CMK (cell line): ENCODE results near the gene PPP4R4.
"Not testable (repeated sequence)": the region's sequence is repeated elsewhere in the genome, so short reads cannot be mapped to it uniquely, and the experiment has no call there.

ENCODE experiments used
- DNase-seq: peaks from one replicate; pipeline ENCODE4 v3.0.0-alpha.2; 2010; ENCODE audit warnings: low read depth

PPP4R4 gene

GRCh38 chr14:94278731-94279130 is 104.6 kb downstream of the PPP4R4 start:
- no peak for DNase-seq

GRCh38 chr14:94282991-94283723 is 109.0 kb downstream of the PPP4R4 start:
- no peak for DNase-seq

GRCh38 chr14:94284221-94284620 is 110.1 kb downstream of the PPP4R4 start:
- DNase-seq = no peak

GRCh38 chr14:94285158-94285557 is 111.0 kb downstream of the PPP4R4 start:
- DNase-seq = no peak

- no peak for DNase-seq
Measured at GRCh38 chr14:94288610-94289465, 114.7 kb downstream of the PPP4R4 start.

GRCh38 chr14:94290197-94290596 is 116.1 kb downstream of the PPP4R4 start:
- DNase-seq = no peak

- no peak for DNase-seq
Measured at GRCh38 chr14:94291159-94291905, 117.2 kb downstream of the PPP4R4 start.

- DNase-seq = no peak
Measured at GRCh38 chr14:94291906-94292525, 117.9 kb downstream of the PPP4R4 start.

- DNase-seq = no peak
Measured at GRCh38 chr14:94292526-94292871, 118.4 kb downstream of the PPP4R4 start.

- DNase-seq = no peak
Measured at GRCh38 chr14:94292872-94293577, 118.9 kb downstream of the PPP4R4 start, which contains the start of gene SERPINA10. TSS of gene SERPINA10 (minus strand) at chr14:94293268. CDS start at chr14:94290593, 2,675 bp downstream.

- DNase-seq = no peak
Measured at GRCh38 chr14:94293578-94293924, 119.4 kb downstream of the PPP4R4 start.

- no peak for DNase-seq
Measured at GRCh38 chr14:94295360-94296180, 121.4 kb downstream of the PPP4R4 start.

- DNase-seq = not testable (repeated sequence)
Measured at GRCh38 chr14:94296181-94296545, 122.0 kb downstream of the PPP4R4 start.

- DNase-seq = no peak
Measured at GRCh38 chr14:94298130-94298529, 124.0 kb downstream of the PPP4R4 start.

GRCh38 chr14:94303111-94303510 is 129.0 kb downstream of the PPP4R4 start:
- no peak for DNase-seq

GRCh38 chr14:94304243-94304642 is 130.1 kb downstream of the PPP4R4 start:
- DNase-seq = no peak

GRCh38 chr14:94305620-94306019 is 131.5 kb downstream of the PPP4R4 start:
- no peak for DNase-seq

GRCh38 chr14:94306047-94306978 is 132.2 kb downstream of the PPP4R4 start:
- DNase-seq = no peak

GRCh38 chr14:94307410-94307992 is 133.4 kb downstream of the PPP4R4 start:
- no peak for DNase-seq
